SU-DHL-6 (cell line): ENCODE measurements around the gene DPP4.

Source experiments
- H2AFZ ChIP-seq: fragments of 200-600 bp; sonication (generic); 2 replicates; pipeline ENCODE4 v1.6.1; 2014; ENCODE audit warnings: low read depth, mild to moderate bottlenecking, moderate library complexity, mixed read lengths, antibody characterized with exemption, low read length; ENCODE audit not compliant: severe bottlenecking
- H3F3A ChIP-seq: fragments of 200-600 bp; shearing (Covaris generic); 2 replicates; pipeline ENCODE4 v1.6.0; 2016; ENCODE audit warnings: antibody characterized with exemption, mild to moderate bottlenecking; ENCODE audit not compliant: insufficient read depth
- H3K27ac ChIP-seq: fragments of 200-600 bp; sonication (generic); 2 replicates; pipeline ENCODE4 v1.5.1; 2016; ENCODE audit warnings: low read depth, mild to moderate bottlenecking, low read length, moderate library complexity, mixed read lengths
- H3K27me3 ChIP-seq: fragments of 200-600 bp; sonication (generic), shearing (Covaris generic); 2 replicates; pipeline ENCODE4 v1.6.0; 2014; ENCODE audit warnings: mild to moderate bottlenecking, low read length
- H3K36me3 ChIP-seq: fragments of 200-600 bp; sonication (generic); 2 replicates; pipeline ENCODE4 v1.6.1; 2014; ENCODE audit warnings: mild to moderate bottlenecking, low read length, mixed read lengths
- H3K4me2 ChIP-seq: fragments of 300-600, 200-600 bp; shearing (Covaris generic), sonication (generic); 2 replicates; pipeline ENCODE4 v1.6.0; 2014; ENCODE audit warnings: low read length, low read depth, mild to moderate bottlenecking; ENCODE audit not compliant: poor library complexity, severe bottlenecking
- H3K4me3 ChIP-seq: fragments of 200-600 bp; sonication (generic); 2 replicates; pipeline ENCODE4 v1.5.1; 2014; ENCODE audit warnings: antibody characterized with exemption, low read length, mild to moderate bottlenecking, mixed read lengths; ENCODE audit not compliant: insufficient read depth, poor library complexity, severe bottlenecking
- H3K79me2 ChIP-seq: fragments of 200-600 bp; sonication (generic); 2 replicates; pipeline ENCODE4 v1.6.1; 2014; ENCODE audit warnings: mild to moderate bottlenecking, low read length, moderate library complexity; ENCODE audit not compliant: insufficient read depth
- H3K9ac ChIP-seq: fragments of 200-600 bp; sonication (generic); 2 replicates; pipeline ENCODE4 v1.7.0; 2014; ENCODE audit warnings: mild to moderate bottlenecking, low read length
- H3K9me2 ChIP-seq: fragments of 200-600 bp; sonication (generic); replicated peaks from 2 replicates; pipeline ENCODE4 v1.6.1; 2014; ENCODE audit warnings: low read length; ENCODE audit not compliant: insufficient read depth
- H3K9me3 ChIP-seq: fragments of 200-600 bp; sonication (generic); 2 replicates; pipeline ENCODE4 v1.6.1; 2014; ENCODE audit warnings: low read length, mixed read lengths; ENCODE audit not compliant: insufficient read depth
- H4K20me1 ChIP-seq: fragments of 200-600 bp; sonication (generic); 2 replicates; pipeline ENCODE4 v1.6.1; 2014; ENCODE audit warnings: low read depth, mild to moderate bottlenecking, antibody characterized with exemption, low read length, moderate library complexity, mixed read lengths
- EZH2phosphoT487 ChIP-seq: fragments of 200-600 bp; sonication (generic), shearing (Covaris generic); conservative IDR thresholded peaks from 2 replicates; pipeline ENCODE4 v1.6.1; 2018; ENCODE audit warnings: mild to moderate bottlenecking, antibody characterized with exemption, low read length, moderate library complexity, mixed read lengths
- TF ChIP-seq, protein P1 (sequence below): fragments of 200-600 bp; sonication (generic); IDR thresholded peaks from one replicate; pipeline ENCODE4 v1.5.1; 2017; ENCODE audit warnings: antibody characterized with exemption, mild to moderate bottlenecking, low read length, moderate library complexity; ENCODE audit not compliant: insufficient read depth, poor library complexity, severe bottlenecking

DPP4 gene

DNA sequence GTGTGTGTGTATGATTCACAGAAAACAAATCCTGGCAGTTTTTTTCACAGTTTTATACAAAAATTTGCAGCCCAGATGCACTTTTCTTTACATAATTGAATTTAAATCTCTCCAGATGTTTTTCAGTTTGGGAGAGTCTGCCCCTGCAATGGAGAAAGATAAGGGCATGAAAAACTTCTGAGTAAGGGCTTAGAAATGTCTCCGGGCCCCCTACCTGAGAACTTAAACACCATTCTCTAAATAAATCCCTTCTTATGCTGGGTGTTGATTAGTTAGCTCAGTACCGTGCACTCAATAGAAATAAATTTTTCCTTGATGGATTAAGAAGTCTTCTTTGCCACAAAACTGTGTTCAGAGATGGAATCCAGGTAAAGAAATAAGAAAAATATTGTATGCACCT is 64.5 kb downstream of the DPP4 start:
- H3K36me3 ChIP-seq, result no peaks in the 10 kb centered on the region
- H3K79me2 ChIP-seq, result no peaks in the 10 kb centered on the region
- H3K27ac ChIP-seq, result no peak overlapping the region
- no peaks in the 10 kb centered on the region for H3K9me3 ChIP-seq
- H4K20me1 ChIP-seq, result no peaks in the 10 kb centered on the region
- H3K27me3 ChIP-seq, result no peaks in the 10 kb centered on the region
- no peaks in the 10 kb centered on the region for H3F3A ChIP-seq
- H3K4me2 ChIP-seq, result no peak overlapping the region
- H3K9ac ChIP-seq, result no peak overlapping the region
- H3K9me2 ChIP-seq, result no peaks in the 10 kb centered on the region
- H2AFZ ChIP-seq, result no peak overlapping the region
- no peak for TF ChIP-seq EZH2phosphoT487
- TF ChIP-seq, protein P1, sequence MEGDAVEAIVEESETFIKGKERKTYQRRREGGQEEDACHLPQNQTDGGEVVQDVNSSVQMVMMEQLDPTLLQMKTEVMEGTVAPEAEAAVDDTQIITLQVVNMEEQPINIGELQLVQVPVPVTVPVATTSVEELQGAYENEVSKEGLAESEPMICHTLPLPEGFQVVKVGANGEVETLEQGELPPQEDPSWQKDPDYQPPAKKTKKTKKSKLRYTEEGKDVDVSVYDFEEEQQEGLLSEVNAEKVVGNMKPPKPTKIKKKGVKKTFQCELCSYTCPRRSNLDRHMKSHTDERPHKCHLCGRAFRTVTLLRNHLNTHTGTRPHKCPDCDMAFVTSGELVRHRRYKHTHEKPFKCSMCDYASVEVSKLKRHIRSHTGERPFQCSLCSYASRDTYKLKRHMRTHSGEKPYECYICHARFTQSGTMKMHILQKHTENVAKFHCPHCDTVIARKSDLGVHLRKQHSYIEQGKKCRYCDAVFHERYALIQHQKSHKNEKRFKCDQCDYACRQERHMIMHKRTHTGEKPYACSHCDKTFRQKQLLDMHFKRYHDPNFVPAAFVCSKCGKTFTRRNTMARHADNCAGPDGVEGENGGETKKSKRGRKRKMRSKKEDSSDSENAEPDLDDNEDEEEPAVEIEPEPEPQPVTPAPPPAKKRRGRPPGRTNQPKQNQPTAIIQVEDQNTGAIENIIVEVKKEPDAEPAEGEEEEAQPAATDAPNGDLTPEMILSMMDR, result no peak
- H3K4me3 ChIP-seq, result no peak overlapping the region

DNA sequence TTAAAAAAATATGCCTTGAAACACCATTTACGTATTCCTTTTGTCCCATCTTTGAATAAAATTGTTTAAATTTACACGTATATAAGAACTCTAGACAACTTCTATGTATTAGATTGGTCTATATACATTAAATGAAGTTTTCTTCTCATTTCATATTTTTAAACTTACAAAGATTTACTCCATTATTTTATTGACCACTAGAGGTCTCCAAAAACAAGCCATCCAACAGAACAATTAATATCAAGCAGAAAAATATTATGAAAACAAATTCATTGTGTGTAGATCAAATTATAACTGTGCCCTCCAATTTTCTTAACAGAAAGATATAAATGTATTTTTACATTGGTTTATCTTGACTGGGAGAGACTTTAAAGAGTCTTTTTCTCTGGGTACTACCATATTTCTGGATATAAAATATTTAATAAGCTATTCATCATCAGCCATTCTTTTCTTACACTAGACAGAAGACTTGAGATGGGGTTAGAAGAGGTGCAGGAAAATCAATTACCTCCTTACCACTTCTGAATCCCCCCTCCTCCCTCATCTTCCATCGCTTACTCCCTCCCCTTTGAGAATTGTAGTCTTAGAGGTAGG is 66.5 kb downstream of the DPP4 start:
- Histone ChIP-seq H3K9me2 (no peaks in the 10 kb centered on the region), H3K4me3 (no peak overlapping the region), H2AFZ (no peak overlapping the region), H3K4me2 (no peak overlapping the region), H3K27ac (no peak overlapping the region), H3K27me3 (no peaks in the 10 kb centered on the region), H3K9me3 (no peaks in the 10 kb centered on the region), H3K79me2 (no peaks in the 10 kb centered on the region), H3F3A (no peaks in the 10 kb centered on the region), H3K9ac (no peak overlapping the region), H4K20me1 (no peaks in the 10 kb centered on the region), H3K36me3 (no peaks in the 10 kb centered on the region)
- TF ChIP-seq, protein P1, result peak; percentile 65
- TF ChIP-seq EZH2phosphoT487, result no peak

DNA sequence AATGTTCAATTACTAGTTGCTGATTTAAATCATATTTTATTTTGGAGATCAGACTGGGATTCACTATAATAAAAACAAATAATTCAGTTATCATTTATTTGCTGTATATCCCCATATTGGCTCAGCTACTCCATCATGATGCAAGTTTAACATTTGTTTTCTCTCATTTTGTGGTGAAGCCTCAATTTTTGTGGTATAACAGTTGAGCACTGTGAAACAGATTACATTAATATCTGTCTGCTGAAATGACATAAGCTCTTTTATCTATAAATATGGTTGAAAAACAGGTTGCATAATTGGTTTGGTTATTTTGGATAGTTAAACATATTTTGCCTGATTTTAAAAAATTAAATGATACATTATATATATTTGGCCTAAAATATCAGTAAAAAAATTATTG is 67.7 kb downstream of the DPP4 start:
- Histone ChIP-seq H3K79me2 (no peaks in the 10 kb centered on the region), H3F3A (no peaks in the 10 kb centered on the region)

More for the DNA sequence above, 67.7 kb downstream of the DPP4 start:
- Histone ChIP-seq H3K36me3 (no peaks in the 10 kb centered on the region), H3K4me3 (no peak overlapping the region), H3K27me3 (no peaks in the 10 kb centered on the region), H2AFZ (no peak overlapping the region), H3K4me2 (no peak overlapping the region), H3K27ac (no peak overlapping the region), H3K9ac (no peak overlapping the region), H3K9me3 (no peaks in the 10 kb centered on the region), H3K9me2 (no peaks in the 10 kb centered on the region), H4K20me1 (no peaks in the 10 kb centered on the region)
- TF ChIP-seq, protein P1, result no peak
- TF ChIP-seq EZH2phosphoT487, result no peak
